ENCODE measurements around the gene NCK2.

NCK2 gene

GRCh38 chr2:105701042-105701441 lies 43.7 kb upstream of the NCK2 start:
- Histone ChIP-seq H4K20me1 (ENCODE audit: control insufficient read depth, insufficient read depth, low read depth, low read length) (no peaks in the 10 kb centered on the region), H3K9me2 (replicated peaks; ENCODE audit: control insufficient read depth, low read length) (no peaks in the 10 kb centered on the region), H3K4me1 (ENCODE audit: control insufficient read depth, low read length) (no peaks in the 10 kb centered on the region), H3K27ac (ENCODE audit: low read depth, low read length) (no peak overlapping the region), H3K36me3 (ENCODE audit: control insufficient read depth, low read length) (no peaks in the 10 kb centered on the region), H3F3A (ENCODE audit: control insufficient read depth, insufficient read depth) (no peaks in the 10 kb centered on the region), H3K27me3 (ENCODE audit: control insufficient read depth, low read length) (peaks cover 2% of the 10 kb centered on the region; the same call in 1 of the 2 replicates), H3K79me2 (ENCODE audit: control insufficient read depth, low read length) (no peaks in the 10 kb centered on the region), H3K4me2 (ENCODE audit: low read length) (no peak overlapping the region), H3K9me3 (ENCODE audit: control insufficient read depth, insufficient read depth, low read length) (0 out of 2 replicates have a peak, but pooled peaks cover 2% of the 10 kb centered on the region), H3K4me3 (ENCODE audit: low read length) (no peak overlapping the region)
- no peak for TF ChIP-seq EZH2phosphoT487 (IDR thresholded peaks at IDR 0.05; ENCODE audit: borderline replicate concordance, low read length)
- TF ChIP-seq CTCF (IDR thresholded peaks at IDR 0.05; ENCODE audit: low read depth, low read length, poor library complexity, severe bottlenecking): no peak

- H3F3A ChIP-seq (ENCODE audit: control insufficient read depth, insufficient read depth): no peaks in the 10 kb centered on the region
- no peak overlapping the region for H3K27ac ChIP-seq (ENCODE audit: low read depth, low read length)
- H3K4me1 ChIP-seq (ENCODE audit: control insufficient read depth, low read length): no peaks in the 10 kb centered on the region
- H3K9me3 ChIP-seq (ENCODE audit: control insufficient read depth, insufficient read depth, low read length): 0 out of 2 replicates have a peak, but pooled peaks cover 2% of the 10 kb centered on the region
- no peak overlapping the region for H3K4me3 ChIP-seq (ENCODE audit: low read length)
- H3K36me3 ChIP-seq (ENCODE audit: control insufficient read depth, low read length): no peaks in the 10 kb centered on the region
- no peak overlapping the region for H3K4me2 ChIP-seq (ENCODE audit: low read length)
- H3K27me3 ChIP-seq (ENCODE audit: control insufficient read depth, low read length): peaks cover 12% of the 10 kb centered on the region; the same call in 1 of the 2 replicates
- no peaks in the 10 kb centered on the region for H4K20me1 ChIP-seq (ENCODE audit: control insufficient read depth, insufficient read depth, low read depth, low read length)
- no peaks in the 10 kb centered on the region for H3K9me2 ChIP-seq (replicated peaks; ENCODE audit: control insufficient read depth, low read length)
- no peaks in the 10 kb centered on the region for H3K79me2 ChIP-seq (ENCODE audit: control insufficient read depth, low read length)
- TF ChIP-seq EZH2phosphoT487 (IDR thresholded peaks at IDR 0.05; ENCODE audit: borderline replicate concordance, low read length): no peak
- TF ChIP-seq CTCF (IDR thresholded peaks at IDR 0.05; ENCODE audit: low read depth, low read length, poor library complexity, severe bottlenecking): no peak
Measured at GRCh38 chr2:105708697-105709096, 36.0 kb upstream of the NCK2 start.

GRCh38 chr2:105711394-105711793 lies 33.3 kb upstream of the NCK2 start:
- Histone ChIP-seq H3K4me3 (ENCODE audit: low read length) (no peak overlapping the region), H3K9me2 (replicated peaks; ENCODE audit: control insufficient read depth, low read length) (no peaks in the 10 kb centered on the region), H4K20me1 (ENCODE audit: control insufficient read depth, insufficient read depth, low read depth, low read length) (no peaks in the 10 kb centered on the region), H3K36me3 (ENCODE audit: control insufficient read depth, low read length) (no peaks in the 10 kb centered on the region), H3F3A (ENCODE audit: control insufficient read depth, insufficient read depth) (no peaks in the 10 kb centered on the region), H3K79me2 (ENCODE audit: control insufficient read depth, low read length) (no peaks in the 10 kb centered on the region), H3K9me3 (ENCODE audit: control insufficient read depth, insufficient read depth, low read length) (no peaks in the 10 kb centered on the region), H3K27me3 (ENCODE audit: control insufficient read depth, low read length) (peaks cover 18% of the 10 kb centered on the region), H3K4me1 (ENCODE audit: control insufficient read depth, low read length) (no peaks in the 10 kb centered on the region), H3K4me2 (ENCODE audit: low read length) (no peak overlapping the region), H3K27ac (ENCODE audit: low read depth, low read length) (no peak overlapping the region)
- TF ChIP-seq CTCF (IDR thresholded peaks at IDR 0.05; ENCODE audit: low read depth, low read length, poor library complexity, severe bottlenecking) (no peak), EZH2phosphoT487 (IDR thresholded peaks at IDR 0.05; ENCODE audit: borderline replicate concordance, low read length) (no peak)

Data from DOHH2 (cell line).